HG03378 (cell line): ENCODE measurements around the gene IGF1R.
"Not testable (repeated sequence)": the region's sequence is repeated elsewhere in the genome, so short reads cannot be mapped to it uniquely, and the experiment has no call there.

Experiments
- ATAC-seq: cut with Tn5 transposase; IDR thresholded peaks from one replicate; pipeline ENCODE4 v1.9.1; 2021; ENCODE audit warnings: mild to moderate bottlenecking, moderate library complexity; ENCODE audit not compliant: unreplicated experiment

The IGF1R gene

GRCh38 chr15:98953968-98954367 is 305.6 kb downstream of the IGF1R start:
- ATAC-seq, result no peak

- ATAC-seq, result no peak
Measured at GRCh38 chr15:98954411-98954810, 306.1 kb downstream of the IGF1R start.

DNA sequence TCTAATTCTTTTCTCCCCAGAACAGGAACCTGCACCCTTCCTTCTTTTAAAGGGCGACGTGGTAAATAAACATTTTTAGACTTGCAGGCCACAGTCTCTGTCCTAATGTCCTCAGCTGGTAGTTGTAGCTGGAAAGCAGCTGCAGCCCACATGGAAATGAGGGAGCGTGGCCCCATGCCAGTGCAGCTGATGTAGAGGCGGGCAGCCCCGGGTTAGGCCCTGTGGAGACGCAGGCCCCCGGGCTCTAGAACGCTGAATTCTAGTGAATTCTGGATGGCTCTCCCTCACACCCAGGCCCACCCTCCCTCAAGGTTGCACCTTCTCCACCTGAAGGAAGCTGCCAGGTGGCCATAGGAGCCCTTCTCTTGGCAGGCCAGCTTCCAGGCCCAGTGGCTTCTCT is 307.0 kb downstream of the IGF1R start:
- ATAC-seq, result no peak

- ATAC-seq, result no peak
Measured at GRCh38 chr15:98955961-98956723, 307.8 kb downstream of the IGF1R start.

- no peak for ATAC-seq
Measured at GRCh38 chr15:98956796-98957553, 308.6 kb downstream of the IGF1R start.

- no peak for ATAC-seq
Measured at GRCh38 chr15:98957655-98958054, 309.3 kb downstream of the IGF1R start.

- no peak for ATAC-seq
Measured at GRCh38 chr15:98958076-98958475, 309.7 kb downstream of the IGF1R start.

DNA sequence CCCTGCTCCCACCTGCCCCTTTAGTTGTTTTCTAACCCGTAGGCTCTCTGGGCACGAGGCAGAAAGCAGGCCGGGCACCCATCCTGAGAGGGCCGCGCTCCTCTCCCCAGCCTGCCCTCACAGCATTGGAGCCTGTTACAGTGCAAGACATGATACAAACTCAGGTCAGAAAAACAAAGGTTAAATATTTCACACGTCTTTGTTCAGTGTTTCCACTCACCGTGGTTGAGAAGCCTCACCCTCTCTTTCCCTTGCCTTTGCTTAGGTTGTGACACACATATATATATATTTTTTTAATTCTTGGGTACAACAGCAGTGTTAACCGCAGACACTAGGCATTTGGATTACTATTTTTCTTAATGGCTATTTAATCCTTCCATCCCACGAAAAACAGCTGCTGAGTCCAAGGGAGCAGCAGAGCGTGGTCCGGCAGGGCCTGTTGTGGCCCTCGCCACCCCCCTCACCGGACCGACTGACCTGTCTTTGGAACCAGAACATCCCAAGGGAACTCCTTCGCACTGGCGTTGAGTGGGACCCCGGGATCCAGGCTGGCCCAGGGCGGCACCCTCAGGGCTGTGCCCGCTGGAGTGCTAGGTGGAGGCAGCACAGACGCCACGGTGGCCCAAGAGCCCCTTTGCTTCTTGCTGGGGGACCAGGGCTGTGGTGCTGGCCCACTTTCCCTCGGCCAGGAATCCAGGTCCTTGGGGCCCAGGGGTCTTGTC is 310.7 kb downstream of the IGF1R start:
- no peak for ATAC-seq

- ATAC-seq, result no peak
Measured at GRCh38 chr15:98959640-98960007, 311.3 kb downstream of the IGF1R start.

- no peak for ATAC-seq
Measured at GRCh38 chr15:98960555-98961050, 312.3 kb downstream of the IGF1R start.

GRCh38 chr15:98963444-98963843 is 315.1 kb downstream of the IGF1R start:
- no peak for ATAC-seq

DNA sequence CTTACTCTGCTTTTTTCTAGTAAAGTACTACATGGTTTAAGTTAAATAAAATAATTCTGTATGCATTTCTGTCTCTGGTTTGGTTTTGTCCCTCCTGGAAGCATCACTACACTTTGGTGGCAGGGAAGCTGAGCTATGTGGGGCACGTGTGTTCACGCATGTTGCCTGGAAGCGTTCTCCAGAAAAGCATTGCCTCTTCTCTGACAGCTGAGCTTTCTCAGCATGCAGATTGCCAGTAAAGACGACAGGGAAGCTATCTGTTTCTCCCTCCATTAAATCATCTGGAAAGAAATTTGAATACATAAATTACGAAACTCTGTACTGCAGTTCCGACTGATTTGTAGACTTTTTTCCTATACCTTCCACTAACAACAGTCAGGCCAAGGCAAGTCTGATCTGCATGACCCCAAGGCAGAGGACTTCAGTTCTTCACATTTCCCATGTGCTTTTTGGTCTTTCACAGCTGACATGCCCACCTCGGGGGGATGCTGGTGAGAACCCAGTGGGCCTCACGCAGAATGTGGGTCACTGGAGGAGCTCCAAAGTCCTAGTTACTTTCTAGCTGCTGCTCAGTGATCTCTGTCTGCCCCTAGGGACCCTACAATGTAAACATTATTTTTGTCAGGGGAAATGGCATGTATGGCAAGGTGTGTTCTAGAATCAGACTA is 316.3 kb downstream of the IGF1R start:
- ATAC-seq, result no peak

GRCh38 chr15:98965134-98965491 is 316.8 kb downstream of the IGF1R start:
- not testable (repeated sequence) for ATAC-seq

DNA sequence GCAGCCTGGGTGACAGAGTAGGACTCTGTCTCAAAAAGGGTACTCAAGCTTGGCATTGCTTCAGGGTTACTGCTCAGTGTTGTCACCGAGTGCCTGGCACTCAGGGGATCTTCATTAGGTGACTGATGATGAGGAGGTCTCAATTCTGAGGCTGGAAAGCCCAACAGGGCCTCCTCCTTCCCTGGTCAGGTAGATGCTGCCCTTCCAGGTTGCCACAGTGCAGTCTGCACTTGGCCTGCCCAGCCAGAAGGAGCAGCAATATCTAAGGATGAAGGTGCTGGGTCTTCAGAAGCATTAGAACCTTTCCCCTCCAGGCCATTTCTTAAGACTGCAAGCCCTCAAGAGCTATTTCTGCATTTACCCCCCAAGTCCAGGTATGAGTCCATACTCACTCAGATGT is 317.3 kb downstream of the IGF1R start:
- ATAC-seq, result no peak

DNA sequence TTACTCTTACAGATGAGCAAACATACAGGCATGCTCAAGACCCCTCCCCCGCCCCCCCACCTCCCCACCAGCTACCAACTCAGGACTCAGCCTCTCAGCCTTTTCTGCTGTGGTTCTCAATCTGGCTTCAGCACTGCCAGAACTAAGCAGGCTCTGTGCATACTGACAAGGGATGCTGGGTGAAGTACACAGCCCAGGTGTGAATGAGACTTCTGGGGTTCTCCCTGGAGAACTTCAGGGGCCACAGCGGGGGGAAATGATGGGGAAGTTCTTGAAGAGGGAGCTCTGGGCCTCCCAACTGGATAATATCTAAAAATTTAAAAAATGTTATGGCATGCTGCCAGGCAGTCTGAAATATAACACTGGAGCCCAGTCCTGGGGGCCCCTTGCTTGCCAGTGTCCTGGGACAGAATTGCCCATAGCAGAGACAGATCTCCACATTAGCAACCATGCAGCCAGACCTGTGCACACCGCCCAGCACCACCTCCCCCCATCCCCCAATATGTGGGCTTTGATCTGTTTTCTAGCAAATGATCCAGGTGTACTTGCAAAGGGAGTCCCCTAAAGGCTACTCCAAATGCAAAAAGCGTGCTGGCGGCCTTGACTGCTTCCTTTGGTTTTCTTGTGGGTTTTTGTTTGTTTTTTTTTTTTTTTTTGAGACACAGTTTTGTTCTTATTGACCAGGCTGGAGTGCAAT is 317.9 kb downstream of the IGF1R start:
- ATAC-seq, result no peak

DNA sequence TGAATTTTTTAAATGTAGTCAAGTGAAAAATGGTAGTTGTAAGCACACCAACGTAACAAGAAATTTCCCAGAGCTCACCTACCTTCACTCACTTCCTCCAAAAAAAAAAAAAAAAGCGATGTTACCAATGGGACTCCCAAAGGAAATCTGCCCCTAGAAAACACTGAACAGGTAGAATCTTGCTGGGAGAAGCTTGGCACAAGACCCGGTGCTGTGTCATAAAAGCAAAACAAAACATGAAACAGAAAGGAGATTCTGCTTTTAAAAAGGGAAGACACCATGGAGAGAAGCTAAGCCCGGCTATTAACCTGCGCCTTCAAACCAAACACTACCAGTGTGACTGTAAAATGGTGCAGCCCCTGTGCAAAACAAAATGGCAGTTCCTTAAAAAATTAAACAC is 318.8 kb downstream of the IGF1R start:
- no peak for ATAC-seq

DNA sequence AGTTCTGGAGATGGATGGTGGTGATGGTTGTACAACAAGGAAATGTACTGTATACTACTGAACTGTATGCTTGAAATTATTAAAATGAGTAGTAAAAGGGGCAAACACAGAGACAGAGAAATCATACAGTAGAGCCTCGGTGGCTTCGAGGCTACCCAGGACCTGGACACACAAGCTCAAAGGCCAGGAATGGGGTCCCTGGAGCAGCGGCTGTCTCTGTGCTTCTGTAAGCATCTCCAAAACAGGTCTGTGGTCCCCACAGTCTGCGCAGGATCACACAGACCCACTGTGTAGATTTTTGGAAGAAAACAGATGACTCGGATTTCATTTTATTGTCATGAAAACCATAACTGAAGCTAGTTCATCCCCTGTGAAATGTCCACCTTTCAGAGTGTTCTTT is 319.6 kb downstream of the IGF1R start:
- ATAC-seq, result no peak

- no peak for ATAC-seq
Measured at GRCh38 chr15:98968576-98968975, 320.2 kb downstream of the IGF1R start.

DNA sequence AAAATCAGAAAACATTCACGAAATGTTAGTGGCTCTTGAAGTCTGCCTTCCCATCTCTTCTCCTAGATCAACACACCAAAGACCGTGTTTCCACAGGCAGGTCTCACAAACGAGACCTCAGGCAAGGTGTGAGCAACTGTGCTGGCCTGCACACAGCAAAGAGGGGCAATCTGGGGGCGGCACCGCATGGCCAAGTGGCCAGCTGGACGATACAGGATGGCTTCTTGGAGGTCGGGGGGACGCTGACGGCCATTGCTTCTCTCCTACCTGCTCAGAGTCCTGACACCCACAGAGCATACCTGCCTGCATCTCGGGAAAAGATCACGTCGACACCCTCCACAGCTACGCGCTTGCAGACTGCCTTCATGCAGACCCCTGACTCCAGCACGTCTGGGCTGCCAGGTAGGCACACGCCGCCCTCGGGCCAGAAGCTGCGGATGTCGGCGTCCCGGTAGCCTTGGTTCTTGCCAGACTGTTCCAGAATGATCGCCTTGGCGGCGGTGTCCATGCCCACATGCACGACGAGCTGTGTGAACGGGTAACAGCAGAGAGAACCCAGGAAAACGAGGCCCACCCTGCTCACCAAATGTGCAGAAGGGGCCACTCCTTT is 320.9 kb downstream of the IGF1R start:
- no peak for ATAC-seq

- no peak for ATAC-seq
Measured at GRCh38 chr15:98970799-98971198, 322.5 kb downstream of the IGF1R start.
